ENCODE data around the gene MAPK6.
"Not testable (repeated sequence)": the region's sequence is repeated elsewhere in the genome, so short reads cannot be mapped to it uniquely, and the experiment has no call there.

Gene MAPK6

DNA sequence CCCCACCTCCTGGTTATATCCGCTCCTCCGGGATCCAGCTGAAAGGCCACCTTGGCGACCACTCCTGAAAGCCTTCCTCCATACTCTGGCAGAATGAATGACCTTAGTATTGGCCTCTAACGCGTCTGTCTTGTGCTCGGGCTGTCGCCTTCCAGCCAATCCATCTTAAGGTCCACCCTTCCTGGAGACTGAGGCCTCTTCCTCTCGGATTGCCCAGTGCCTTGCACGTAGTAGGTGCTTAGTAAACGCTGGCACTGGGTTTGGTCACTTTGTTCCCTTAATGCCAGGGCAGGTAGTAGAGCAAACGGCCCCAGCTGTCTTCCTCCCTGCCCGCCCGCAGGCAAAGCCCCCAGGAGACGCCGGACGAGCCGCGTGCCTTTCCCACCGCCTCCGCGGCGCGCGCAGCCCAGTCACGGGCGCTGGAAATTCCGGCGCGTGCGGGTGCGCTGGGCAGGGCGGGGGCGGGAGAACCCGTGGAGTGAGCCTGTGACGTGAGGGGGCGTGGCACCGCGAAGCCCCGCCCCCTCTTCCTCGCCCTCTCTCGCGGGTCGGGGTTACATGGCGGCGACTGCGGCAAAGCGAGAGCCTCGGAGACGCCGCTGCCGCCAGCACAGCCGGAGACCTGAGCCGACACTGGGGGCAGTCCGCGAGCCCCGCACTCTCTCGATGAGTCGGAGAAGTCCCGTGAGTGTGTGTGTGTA is at the start of gene MAPK6:
Gene MAPK6 (plus strand): TSS at position 527 of the 701 bp plus-strand sequence. CDS start 27,242 bp downstream, outside the sequence.
- DNase-seq (ENCODE audit: low spot score), result peak; percentile 90

DNA sequence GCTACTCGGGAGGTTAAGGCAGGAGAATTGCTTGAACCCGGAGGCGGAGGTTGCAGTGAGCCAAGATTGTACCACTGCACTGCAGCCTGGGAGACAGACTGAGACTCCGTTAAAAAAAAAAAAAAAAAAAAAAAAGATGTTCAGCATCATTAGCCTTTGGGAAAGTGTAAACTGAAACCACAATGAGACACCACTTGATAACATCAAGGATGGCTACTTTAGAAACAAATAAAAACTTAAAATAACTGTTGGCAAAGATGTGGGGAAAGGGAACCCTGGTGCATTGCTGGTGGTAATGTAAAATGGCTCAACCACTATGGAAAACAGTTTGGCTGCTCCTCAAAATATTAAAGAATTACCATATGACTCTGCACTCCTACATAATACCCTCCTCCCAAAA is 49.3 kb upstream of the MAPK6 start:
- no peak for DNase-seq (ENCODE audit: low spot score)

DNA sequence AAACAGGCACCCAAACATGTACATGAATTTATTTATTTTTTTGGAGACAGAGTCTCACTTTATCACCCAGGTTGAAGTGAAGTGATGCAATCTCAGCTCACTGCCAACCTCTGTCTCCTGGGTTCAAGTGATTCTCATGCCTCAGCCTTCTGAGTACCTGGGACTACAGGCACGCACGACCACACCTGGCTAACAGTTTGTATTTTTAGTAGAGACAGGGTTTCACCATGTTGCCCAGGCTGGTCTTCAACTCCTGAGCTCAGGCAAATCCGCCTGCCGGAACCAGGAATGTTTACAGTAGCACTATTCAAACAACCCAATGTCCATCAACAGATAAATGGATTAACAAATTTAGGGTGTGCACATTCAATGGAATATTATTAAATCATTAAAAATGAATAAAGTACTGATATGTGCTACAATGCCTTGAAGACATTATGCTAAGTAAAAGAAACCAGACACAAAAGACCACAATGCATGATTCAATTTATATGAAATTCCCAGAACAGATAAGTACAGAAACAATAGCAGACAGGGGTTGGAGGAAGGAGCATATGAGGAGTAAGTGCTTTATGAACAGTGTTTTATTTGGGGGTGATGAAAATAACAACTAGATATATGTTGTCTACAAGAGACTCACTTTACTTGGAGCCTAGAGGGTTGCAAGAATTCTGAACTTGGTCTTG is 48.7 kb upstream of the MAPK6 start:
- DNase-seq (ENCODE audit: low spot score), result peak; percentile 2

DNA sequence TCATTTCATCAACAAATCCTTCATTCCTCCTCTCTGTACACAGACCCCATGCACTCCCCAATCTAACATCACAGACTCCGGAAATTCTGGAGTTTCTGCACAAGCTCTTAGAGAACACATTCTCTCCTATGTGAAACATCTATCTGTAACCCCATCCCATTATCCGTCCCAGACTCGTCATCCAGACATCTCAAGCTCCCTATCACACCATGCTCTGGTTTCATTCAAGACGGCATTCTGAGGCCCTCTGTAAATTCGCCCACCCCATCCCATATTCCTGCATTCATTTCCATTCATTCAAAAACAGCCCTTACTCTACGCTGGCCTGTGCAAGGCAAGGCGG is 48.0 kb upstream of the MAPK6 start:
- DNase-seq (ENCODE audit: low spot score), result no peak

DNA sequence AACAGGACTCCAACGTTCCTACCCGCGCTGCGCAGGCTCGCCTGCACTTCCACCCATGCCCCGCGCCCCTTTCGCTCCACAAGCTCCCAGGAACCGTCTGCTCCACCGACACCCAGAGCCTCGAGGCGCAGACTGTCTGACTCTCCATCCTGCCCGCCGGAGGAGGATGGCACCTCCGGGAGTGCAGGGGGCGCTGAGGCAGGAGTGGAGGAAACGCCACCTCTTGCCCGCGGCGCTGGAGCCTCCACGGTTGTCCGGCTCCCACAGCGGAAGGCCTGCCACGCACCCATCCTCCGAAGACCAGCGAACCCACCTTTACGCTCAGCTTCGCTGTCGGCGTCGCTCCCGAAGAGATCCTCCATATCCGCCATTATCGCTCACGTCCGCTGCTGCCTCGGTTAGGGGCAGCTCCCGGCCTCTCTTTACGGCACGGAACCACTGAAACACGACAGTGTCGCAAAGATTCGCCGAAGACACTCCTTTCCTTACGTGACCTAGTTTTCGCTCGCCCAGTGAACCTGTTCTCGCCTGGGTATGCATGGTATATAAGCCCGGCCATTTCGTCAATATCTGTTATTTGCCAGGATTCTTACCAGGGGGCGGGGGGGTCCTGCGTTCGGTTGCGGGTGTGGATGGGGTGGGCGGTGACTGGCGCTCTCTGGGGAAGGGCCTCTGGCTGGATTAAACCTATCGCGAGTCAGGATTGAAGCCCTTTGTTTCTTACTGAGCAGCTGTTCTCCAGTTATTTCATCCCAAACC is 47.5 kb upstream of the MAPK6 start, which contains the start of gene LEO1:
Gene LEO1 (minus strand): TSS at position 404 of the 759 bp plus-strand sequence. CDS start 33 bp downstream, at position 371.
- DNase-seq (ENCODE audit: low spot score), result peak; percentile 95

DNA sequence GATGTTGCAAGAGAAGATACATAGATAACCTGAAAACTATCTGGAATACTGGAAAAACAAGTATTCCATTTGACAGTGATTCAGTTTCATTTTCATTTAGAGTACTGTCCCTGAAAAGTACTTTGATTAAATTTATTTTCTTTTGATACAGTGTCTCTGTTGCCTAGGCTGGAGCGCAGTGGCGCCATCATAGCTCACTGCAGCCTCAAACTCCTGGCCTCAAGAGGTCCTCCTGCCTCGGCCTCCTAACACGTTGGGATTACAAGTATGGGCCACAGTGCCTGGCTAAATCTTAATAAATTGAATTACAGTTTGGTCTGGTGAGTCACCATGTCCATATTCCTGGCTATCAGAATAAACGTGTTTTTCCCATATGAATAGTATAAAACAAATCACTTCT is 45.8 kb upstream of the MAPK6 start:
- DNase-seq (ENCODE audit: low spot score), result no peak

DNA sequence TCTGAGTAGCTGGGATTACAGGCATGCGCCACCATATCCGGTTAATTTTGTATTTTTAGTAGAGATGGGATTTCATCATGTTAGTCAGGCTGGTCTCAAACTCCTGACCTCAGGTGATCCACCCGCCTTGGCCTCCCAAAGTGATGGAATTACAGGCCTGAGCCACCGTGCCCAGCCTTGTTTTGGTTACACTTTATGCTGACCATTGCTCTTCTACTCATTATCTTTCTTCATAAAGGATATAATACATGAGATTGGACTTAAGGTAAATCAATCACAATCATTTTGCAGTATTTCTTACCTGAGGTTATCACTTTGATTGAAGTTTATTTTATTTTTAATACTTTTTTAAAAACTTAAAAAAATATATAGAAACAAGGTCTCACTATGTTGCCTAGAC is 45.2 kb upstream of the MAPK6 start:
- no peak for DNase-seq (ENCODE audit: low spot score)

DNA sequence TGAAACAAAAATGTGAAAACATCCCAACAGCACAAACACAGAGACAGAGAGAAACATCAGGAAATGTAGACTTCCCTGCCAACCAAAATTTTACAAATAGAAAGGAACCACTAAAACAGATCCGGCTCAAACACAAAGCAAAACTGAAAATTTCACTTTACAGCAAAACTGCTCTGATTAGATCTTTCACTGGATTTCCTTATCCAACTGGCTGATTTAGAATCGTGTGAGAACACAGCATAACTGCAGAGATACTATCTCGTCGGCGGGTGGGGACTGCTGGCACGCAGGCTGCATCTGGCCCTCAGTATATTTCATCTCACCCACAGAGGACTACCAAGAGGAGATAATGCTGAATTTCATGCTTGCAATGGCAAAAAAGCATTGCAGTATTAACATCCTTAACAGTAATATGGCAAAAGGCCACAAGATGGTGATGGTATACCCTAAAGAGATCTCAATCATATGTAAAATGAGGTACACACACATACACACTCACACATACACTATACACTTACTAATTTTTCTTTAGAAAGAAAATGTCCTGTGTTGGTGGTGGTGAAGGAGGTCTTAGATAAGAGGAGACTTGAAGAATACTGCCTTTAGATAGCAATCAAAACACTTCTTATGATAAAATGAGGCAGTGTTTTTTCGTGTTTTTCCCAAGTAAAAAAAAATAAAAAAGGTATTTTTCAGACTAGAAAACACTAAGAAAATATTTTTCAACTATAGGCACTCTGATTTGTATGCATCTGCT is 36.8 kb upstream of the MAPK6 start:
- peak; percentile 81 for DNase-seq (ENCODE audit: low spot score)

DNA sequence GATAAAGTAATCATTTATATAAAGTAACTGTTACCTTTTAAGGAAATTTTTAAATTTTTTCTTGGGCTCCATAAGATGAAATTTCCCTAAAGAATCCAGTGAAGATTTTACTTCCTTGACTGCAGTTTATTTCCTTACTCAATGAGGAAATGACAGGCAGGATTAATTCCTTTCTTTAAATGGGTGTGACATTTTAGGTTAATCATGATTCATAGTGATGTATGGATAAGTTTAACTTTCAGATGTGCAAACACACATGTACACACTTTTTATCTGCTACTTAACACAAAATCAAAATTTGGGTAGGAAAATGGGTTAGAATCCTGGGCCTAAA is 36.3 kb upstream of the MAPK6 start:
- DNase-seq (ENCODE audit: low spot score), result no peak

DNA sequence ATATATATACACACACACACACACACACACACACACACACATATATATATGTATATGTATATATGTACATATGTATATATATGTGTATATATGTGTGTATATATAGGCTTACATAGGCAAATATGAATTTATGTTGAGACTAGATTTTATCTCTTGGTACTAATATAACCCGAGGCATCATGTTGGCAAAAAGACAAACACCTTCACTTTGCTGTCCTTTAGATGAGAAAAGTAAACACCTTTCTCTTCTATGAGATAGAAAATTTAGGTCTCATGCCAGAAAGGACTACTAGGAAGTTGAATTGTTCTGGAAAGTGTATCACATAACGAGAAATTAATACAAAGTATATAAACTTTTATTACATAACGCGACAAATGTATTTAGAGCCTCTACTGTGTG is 27.9 kb upstream of the MAPK6 start:
- no peak for DNase-seq (ENCODE audit: low spot score)

DNA sequence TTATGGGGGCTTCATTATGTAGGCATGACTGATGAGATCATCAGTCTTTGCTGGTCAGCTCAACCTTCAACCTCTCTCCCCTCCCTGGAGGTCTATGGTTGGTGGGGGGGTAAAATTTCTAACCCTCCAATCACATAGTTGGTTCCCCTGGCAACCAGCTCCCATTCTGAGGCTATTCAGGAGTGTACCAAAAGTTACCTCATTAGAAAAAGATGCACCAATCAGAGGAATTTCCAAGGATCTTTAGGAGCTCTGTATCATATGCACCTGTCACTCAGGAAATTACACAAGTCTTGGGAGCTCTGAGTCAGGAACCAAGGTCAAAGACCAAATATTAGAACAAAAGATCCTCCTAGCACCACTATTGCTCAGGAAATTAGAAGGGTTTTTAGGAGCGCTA is 26.1 kb upstream of the MAPK6 start:
- no peak for DNase-seq (ENCODE audit: low spot score)

DNA sequence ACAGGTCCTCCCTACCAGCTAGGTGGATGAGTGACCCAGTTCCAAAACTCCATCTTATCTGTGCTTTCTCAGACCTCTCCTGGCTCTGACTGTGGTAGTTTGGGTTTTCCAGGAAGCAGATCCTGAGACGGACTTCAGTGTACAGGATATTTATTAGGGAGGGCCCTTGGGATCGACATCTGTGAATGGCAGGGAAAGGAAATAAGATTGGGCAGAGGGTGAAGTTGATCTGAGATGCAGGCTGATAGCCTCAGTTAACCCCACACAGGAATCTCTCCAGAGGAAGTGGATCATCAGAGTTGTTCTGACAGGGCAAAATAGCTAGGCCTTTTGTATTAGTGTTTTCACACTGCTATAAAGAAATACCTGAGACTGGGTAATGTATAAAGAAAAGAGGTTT is 16.7 kb upstream of the MAPK6 start:
- DNase-seq (ENCODE audit: low spot score), result no peak

DNA sequence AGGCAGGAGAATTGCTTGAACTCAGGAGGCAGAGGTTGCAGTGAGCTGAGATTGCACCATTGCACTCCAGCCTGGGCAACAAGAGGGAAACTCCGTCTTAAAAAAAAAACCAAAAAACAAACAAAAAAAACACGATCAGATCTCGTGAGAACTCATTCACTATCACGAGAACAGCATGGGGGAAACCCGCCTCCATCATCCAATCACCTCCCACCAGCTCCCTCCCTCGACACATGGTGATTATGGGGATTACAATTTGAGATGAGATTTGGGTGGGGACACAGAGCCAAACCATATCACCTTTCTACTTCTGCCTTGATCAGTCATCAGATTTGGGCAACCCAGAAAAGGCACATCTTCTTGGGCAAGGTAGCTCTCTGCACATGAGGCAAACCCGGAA is 15.9 kb upstream of the MAPK6 start:
- DNase-seq (ENCODE audit: low spot score), result not testable (repeated sequence)

DNA sequence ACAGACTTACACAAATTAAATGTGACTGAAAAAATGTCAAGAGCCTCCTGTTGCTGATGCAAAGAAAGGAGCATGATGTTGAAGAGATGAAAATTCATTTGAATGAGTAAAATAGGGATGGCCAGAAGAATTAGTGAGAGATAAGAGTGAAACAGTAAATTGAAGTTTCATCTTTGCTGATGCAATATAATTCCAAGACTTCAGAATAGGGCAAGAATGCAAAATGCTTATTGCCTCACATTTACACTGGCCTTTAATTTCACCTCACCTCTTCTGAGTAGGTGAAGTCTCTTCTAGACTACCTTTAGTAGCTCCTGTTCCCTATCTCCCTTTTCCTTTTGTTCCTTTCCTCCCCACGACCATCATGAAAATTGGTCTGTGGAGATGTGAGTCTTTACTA is 15.3 kb upstream of the MAPK6 start:
- no peak for DNase-seq (ENCODE audit: low spot score)

DNA sequence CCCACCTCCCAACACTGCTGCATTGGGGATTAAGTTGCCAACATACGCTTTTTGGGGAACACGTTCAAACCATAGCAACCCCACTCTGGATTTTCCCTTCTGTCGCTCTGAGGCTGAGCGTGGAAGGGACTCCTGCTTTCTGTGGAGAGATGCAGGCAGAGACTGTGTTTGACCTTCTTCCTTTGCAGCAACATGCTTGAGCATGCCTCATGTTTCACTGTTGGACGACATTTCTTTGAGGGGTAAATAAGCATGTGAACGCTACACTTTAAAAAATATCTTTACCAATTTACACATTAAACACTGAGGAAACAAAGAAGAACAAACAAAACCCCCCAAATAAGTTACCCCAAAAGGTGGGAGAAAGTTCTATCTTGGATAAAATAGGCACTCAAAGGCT is 14.2 kb upstream of the MAPK6 start:
- no peak for DNase-seq (ENCODE audit: low spot score)

DNA sequence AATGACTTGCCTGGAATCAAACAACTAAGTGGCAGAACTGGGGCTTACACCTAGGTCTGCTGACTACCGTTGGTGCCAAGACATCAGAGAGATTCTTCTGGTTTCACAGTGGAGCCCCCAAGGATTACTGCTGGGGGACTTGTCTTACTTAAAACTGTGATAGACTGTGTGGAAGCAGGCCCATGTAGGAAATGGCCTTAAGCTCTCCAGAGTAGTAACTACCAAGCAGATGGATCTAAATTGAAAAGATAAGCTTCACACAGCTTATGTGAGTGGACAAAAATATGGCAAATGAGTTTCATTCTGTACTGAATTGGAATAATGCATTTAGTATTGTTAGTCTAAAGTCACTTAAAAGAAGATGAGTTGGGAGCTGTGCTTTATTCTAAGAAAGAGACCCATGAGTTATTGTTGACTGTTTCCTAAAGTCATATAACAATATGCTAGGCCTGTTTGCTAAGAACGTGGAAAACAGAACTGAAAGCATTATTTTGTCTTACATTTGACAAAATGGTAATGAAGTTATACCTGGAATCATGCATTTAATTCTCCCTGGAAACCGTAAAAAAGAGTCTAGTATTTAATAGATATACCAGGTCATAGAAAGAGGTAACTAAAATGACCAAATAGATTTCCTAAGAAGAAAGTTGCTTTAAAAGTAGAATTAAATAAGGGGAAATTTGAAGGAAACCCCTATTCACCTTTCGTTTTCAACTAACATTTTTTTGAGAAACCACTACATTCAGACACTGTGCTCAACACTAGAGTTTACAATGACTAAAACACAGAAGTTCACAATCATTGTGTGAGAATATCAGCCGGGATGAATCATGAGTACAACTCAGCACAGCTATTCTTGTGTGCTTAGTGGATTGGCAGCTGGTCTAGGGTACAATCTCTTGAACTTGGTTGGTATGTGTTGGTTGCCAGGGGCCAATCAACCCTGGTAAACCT is 13.0 kb upstream of the MAPK6 start:
- no peak for DNase-seq (ENCODE audit: low spot score)

DNA sequence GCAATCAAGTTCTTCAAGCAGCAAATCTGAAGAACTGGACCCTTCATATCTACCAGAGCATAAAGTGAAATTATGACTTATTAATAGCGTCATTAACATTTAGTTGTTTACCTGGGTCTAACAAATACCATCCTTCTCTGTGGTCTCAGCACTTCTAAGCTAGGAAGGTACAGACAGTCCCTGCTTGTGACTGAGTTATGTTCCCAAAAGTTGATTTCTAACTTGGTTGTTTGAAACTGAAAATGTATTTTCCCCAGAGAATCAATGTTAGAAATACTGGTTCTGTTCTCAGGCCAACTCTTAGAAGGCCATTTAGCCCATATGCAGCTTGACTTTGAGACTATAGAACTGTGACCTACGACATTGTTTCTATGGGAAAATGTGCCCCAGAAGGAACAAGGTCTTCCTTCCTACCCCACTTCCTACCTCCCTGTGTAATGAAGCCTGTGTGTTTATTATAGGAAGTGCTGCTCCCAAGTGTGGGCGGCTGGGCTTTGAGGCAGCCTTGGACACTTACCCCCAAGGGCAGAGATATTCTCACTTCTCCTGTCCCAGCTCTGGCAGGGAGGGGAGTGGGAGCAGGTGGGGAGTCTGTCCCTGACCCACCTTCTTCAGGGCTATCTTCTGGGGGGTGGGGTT is 12.2 kb upstream of the MAPK6 start:
- DNase-seq (ENCODE audit: low spot score), result no peak

DNA sequence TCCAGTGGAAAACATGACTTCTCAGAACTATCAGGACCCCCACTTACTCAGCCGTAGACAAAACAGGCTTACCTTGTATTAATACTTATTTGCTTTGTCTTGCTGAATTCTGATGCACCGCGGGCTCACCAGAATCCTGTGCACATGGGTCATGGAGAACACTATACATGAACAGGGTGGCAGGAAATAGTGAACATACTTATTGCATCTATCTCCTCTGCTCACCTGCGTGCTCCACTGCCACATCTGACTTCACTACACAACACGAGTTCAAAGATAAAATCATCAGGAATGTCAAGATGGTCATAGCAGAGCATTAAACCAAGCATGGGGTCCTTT is 10.7 kb upstream of the MAPK6 start:
- no peak for DNase-seq (ENCODE audit: low spot score)

DNA sequence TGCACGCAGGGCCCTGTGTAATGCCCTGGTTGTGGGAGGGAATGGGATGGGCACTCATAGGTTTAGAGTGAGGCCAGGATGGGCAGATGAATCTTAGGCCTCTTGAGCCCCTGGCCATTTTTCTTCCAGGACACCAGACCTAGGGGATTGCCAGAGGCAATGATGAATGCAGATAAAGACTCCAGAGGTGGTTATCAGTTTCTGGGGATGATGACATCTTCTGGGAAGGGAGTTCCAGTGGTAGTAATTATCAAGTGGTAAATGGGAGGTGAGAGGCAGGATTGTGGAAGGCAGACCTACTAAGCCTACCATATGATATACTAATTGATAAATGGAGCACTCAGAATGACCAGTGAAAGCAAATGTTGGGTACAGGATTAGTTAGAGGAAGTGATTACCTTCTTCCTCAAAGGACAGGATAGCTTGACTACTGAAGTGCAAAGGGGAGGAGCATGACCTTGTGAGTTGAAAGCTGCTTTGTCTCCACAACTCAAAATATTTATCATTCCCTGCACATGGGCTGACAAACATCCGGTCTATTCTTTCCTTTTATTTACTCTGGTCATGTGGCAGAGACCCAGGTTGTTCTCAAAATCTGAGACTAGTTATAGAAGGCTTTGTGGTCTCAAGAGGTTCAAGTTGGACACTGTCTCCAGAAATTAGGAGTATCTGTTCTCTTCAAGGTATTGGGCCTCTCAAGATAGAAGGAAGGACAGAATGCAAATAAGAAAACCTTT is 10.2 kb upstream of the MAPK6 start:
- DNase-seq (ENCODE audit: low spot score), result peak; percentile 17
